ENCODE results near the gene SYT13.

The SYT13 gene

GRCh38 chr11:45253640-45254039 is 32.5 kb downstream of the SYT13 start:
- Histone ChIP-seq H3K4me3 (ENCODE audit: low read depth in 1 of 2, low read length in 2 of 2) (no peak overlapping the region), H3K9me3 (ENCODE audit: insufficient read depth, low read length, severe bottlenecking) (no peaks in the 10 kb centered on the region), H2AFZ (ENCODE audit: low read depth, low read length) (no peak overlapping the region), H3K79me2 (ENCODE audit: insufficient read depth, low read length) (no peaks in the 10 kb centered on the region), H3K27ac (ENCODE audit: low read length) (no peak overlapping the region), H3K4me1 (ENCODE audit: insufficient read depth, low read length) (no peaks in the 10 kb centered on the region), H3K4me2 (ENCODE audit: insufficient read depth, low read length) (no peak overlapping the region), H3K27me3 (ENCODE audit: insufficient read depth, low read length, poor library complexity) (peaks cover 14% of the 10 kb centered on the region), H3K9ac (ENCODE audit: low read depth, low read length) (no peak overlapping the region), H3K36me3 (ENCODE audit: insufficient read depth, low read length) (no peaks in the 10 kb centered on the region), H4K20me1 (ENCODE audit: insufficient read depth, low read length) (no peaks in the 10 kb centered on the region)
- DNase-seq (no peak), ATAC-seq (ENCODE audit: insufficient read depth, low read depth) (no peak)
- TF ChIP-seq EZH2 (IDR thresholded peaks at IDR 0.05; ENCODE audit: borderline replicate concordance, low read depth, low read length, severe bottlenecking) (no peak), CTCF (IDR thresholded peaks at IDR 0.05; ENCODE audit: borderline replicate concordance, extremely low read depth, low read length, poor library complexity, severe bottlenecking) (no peak)

GRCh38 chr11:45252877-45253276 is 33.3 kb downstream of the SYT13 start:
- no peaks in the 10 kb centered on the region for H3K79me2 ChIP-seq (ENCODE audit: insufficient read depth, low read length)
- H3K4me2 ChIP-seq (ENCODE audit: insufficient read depth, low read length) = no peak overlapping the region
- no peaks in the 10 kb centered on the region for H4K20me1 ChIP-seq (ENCODE audit: insufficient read depth, low read length)
- no peak overlapping the region for H3K9ac ChIP-seq (ENCODE audit: low read depth, low read length)
- H3K9me3 ChIP-seq (ENCODE audit: insufficient read depth, low read length, severe bottlenecking) = no peaks in the 10 kb centered on the region
- H2AFZ ChIP-seq (ENCODE audit: low read depth, low read length) = no peak overlapping the region
- no peaks in the 10 kb centered on the region for H3K4me1 ChIP-seq (ENCODE audit: insufficient read depth, low read length)
- ATAC-seq (ENCODE audit: insufficient read depth, low read depth) (no peak), DNase-seq (no peak)
- no peaks in the 10 kb centered on the region for H3K36me3 ChIP-seq (ENCODE audit: insufficient read depth, low read length)
- TF ChIP-seq CTCF (IDR thresholded peaks at IDR 0.05; ENCODE audit: borderline replicate concordance, extremely low read depth, low read length, poor library complexity, severe bottlenecking) = no peak
- no peak for TF ChIP-seq EZH2 (IDR thresholded peaks at IDR 0.05; ENCODE audit: borderline replicate concordance, low read depth, low read length, severe bottlenecking)
- H3K4me3 ChIP-seq (ENCODE audit: low read depth in 1 of 2, low read length in 2 of 2) = no peak overlapping the region
- peaks cover 10% of the 10 kb centered on the region for H3K27me3 ChIP-seq (ENCODE audit: insufficient read depth, low read length, poor library complexity)
- H3K27ac ChIP-seq (ENCODE audit: low read length) = no peak overlapping the region

GRCh38 chr11:45252134-45252856 is 33.8 kb downstream of the SYT13 start:
- H3K27ac ChIP-seq (ENCODE audit: low read length) = no peak overlapping the region
- H3K4me2 ChIP-seq (ENCODE audit: insufficient read depth, low read length) = no peak overlapping the region
- H3K4me3 ChIP-seq (ENCODE audit: low read depth in 1 of 2, low read length in 2 of 2) = no peak overlapping the region
- TF ChIP-seq EZH2 (IDR thresholded peaks at IDR 0.05; ENCODE audit: borderline replicate concordance, low read depth, low read length, severe bottlenecking) (no peak), CTCF (IDR thresholded peaks at IDR 0.05; ENCODE audit: borderline replicate concordance, extremely low read depth, low read length, poor library complexity, severe bottlenecking) (peak; percentile 67)
- no peaks in the 10 kb centered on the region for H3K4me1 ChIP-seq (ENCODE audit: insufficient read depth, low read length)
- no peaks in the 10 kb centered on the region for H3K79me2 ChIP-seq (ENCODE audit: insufficient read depth, low read length)
- no peak overlapping the region for H3K9ac ChIP-seq (ENCODE audit: low read depth, low read length)
- H2AFZ ChIP-seq (ENCODE audit: low read depth, low read length) = no peak overlapping the region
- ATAC-seq (ENCODE audit: insufficient read depth, low read depth) (peak; percentile 77), DNase-seq (peak; percentile 28)
- no peaks in the 10 kb centered on the region for H4K20me1 ChIP-seq (ENCODE audit: insufficient read depth, low read length)
- no peaks in the 10 kb centered on the region for H3K9me3 ChIP-seq (ENCODE audit: insufficient read depth, low read length, severe bottlenecking)
- no peaks in the 10 kb centered on the region for H3K36me3 ChIP-seq (ENCODE audit: insufficient read depth, low read length)
- peaks cover 12% of the 10 kb centered on the region for H3K27me3 ChIP-seq (ENCODE audit: insufficient read depth, low read length, poor library complexity)

All from DND-41 (cell line).